Ishikawa (cell line): ENCODE data around the gene NUP93.

Source experiments
- CEBPB ChIP-seq: IDR thresholded peaks from 2 replicates; pipeline ENCODE4 v1.6.1; 2012
- CREB1 ChIP-seq: IDR thresholded peaks from 2 replicates; pipeline ENCODE4 v1.6.1; 2012; ENCODE audit warnings: low read depth
- EGR1 ChIP-seq: IDR thresholded peaks from 2 replicates; pipeline ENCODE4 v1.6.1; 2012
- EP300 ChIP-seq: IDR thresholded peaks from 2 replicates; pipeline ENCODE4 v1.6.1; 2012; ENCODE audit warnings: borderline replicate concordance
- FOXM1 ChIP-seq: IDR thresholded peaks from 2 replicates; pipeline ENCODE4 v1.6.1; 2012; ENCODE audit warnings: low read depth, borderline replicate concordance
- NFIC ChIP-seq: IDR thresholded peaks from 2 replicates; pipeline ENCODE4 v1.6.1; 2012
- RAD21 ChIP-seq: IDR thresholded peaks from 2 replicates; pipeline ENCODE4 v1.6.1; 2012; ENCODE audit warnings: low read depth
- TAF1 ChIP-seq: IDR thresholded peaks from 2 replicates; pipeline ENCODE4 v1.6.1; 2012; ENCODE audit warnings: low read depth, mild to moderate bottlenecking
- TCF12 ChIP-seq: IDR thresholded peaks from 2 replicates; pipeline ENCODE4 v1.6.1; 2012; ENCODE audit warnings: low read depth
- TEAD4 ChIP-seq: IDR thresholded peaks from 2 replicates; pipeline ENCODE4 v1.6.1; 2012
- USF1 ChIP-seq: IDR thresholded peaks from 2 replicates; pipeline ENCODE4 v1.6.1; 2012
- YY1 ChIP-seq: IDR thresholded peaks from 2 replicates; pipeline ENCODE4 v1.6.1; 2012; ENCODE audit warnings: low read depth
- ZBTB7A ChIP-seq: IDR thresholded peaks from 2 replicates; pipeline ENCODE4 v1.6.1; 2012; ENCODE audit warnings: low read depth
- TF ChIP-seq, protein P1 (sequence below): IDR thresholded peaks from 2 replicates; pipeline ENCODE4 v1.6.1; 2012; ENCODE audit warnings: low read depth, mild to moderate bottlenecking
- TF ChIP-seq, protein P2 (sequence below): IDR thresholded peaks from 2 replicates; pipeline ENCODE4 v1.6.1; 2012

The NUP93 gene

DNA sequence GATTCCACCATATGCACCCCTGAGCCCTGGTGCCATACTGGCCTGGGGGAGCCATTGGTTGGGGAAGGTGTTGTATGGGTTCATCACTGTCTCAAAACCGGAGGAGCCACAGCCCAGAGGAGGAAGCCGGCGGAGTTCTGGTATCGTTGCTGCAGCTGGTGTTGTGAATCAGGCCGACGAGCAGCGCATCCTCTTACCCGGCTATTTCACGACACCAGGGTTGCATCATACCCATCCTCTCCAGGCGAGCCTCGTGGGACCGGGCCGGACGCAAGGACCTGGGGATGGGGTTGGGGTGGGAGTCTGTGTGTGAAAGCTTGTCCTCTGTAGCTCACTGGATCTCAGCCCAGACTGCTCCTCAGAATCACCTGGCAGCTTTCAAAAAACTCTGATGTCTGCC lies 128.4 kb downstream of the NUP93 start:
- TF ChIP-seq, protein P1, sequence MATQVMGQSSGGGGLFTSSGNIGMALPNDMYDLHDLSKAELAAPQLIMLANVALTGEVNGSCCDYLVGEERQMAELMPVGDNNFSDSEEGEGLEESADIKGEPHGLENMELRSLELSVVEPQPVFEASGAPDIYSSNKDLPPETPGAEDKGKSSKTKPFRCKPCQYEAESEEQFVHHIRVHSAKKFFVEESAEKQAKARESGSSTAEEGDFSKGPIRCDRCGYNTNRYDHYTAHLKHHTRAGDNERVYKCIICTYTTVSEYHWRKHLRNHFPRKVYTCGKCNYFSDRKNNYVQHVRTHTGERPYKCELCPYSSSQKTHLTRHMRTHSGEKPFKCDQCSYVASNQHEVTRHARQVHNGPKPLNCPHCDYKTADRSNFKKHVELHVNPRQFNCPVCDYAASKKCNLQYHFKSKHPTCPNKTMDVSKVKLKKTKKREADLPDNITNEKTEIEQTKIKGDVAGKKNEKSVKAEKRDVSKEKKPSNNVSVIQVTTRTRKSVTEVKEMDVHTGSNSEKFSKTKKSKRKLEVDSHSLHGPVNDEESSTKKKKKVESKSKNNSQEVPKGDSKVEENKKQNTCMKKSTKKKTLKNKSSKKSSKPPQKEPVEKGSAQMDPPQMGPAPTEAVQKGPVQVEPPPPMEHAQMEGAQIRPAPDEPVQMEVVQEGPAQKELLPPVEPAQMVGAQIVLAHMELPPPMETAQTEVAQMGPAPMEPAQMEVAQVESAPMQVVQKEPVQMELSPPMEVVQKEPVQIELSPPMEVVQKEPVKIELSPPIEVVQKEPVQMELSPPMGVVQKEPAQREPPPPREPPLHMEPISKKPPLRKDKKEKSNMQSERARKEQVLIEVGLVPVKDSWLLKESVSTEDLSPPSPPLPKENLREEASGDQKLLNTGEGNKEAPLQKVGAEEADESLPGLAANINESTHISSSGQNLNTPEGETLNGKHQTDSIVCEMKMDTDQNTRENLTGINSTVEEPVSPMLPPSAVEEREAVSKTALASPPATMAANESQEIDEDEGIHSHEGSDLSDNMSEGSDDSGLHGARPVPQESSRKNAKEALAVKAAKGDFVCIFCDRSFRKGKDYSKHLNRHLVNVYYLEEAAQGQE, result no peak
- TF ChIP-seq TAF1 (no peak), EGR1 (no peak), ZBTB7A (no peak), NFIC (no peak), CREB1 (no peak), USF1 (no peak)

DNA sequence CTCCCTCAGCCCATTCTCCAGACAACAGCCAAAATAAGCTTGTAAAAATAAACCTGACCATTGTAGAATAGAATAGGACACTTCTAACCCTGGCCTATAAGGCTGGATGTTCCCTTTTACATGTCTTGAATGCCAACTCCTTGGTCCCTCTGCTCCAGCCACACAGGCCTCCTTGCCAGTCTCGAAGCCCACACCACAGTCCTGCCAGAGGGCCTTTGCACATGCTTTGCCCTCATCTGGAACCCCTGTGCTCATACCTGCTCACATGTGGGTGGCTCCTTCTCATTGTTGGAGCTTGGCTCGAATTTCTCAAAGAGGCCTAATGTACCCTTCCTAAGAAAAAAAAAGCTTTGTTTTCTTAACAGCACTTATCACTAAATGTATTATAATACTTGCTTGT lies 129.7 kb downstream of the NUP93 start:
- TF ChIP-seq FOXM1, result no peak
- TF ChIP-seq, protein P2, sequence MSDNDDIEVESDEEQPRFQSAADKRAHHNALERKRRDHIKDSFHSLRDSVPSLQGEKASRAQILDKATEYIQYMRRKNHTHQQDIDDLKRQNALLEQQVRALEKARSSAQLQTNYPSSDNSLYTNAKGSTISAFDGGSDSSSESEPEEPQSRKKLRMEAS, result no peak
- TF ChIP-seq TCF12, result no peak
- TF ChIP-seq YY1, result no peak
- TF ChIP-seq USF1, result no peak
- no peak for TF ChIP-seq EP300
- no peak for TF ChIP-seq EGR1
- TF ChIP-seq RAD21, result no peak
- TF ChIP-seq ZBTB7A, result no peak
- no peak for TF ChIP-seq TEAD4
- TF ChIP-seq NFIC, result no peak
- TF ChIP-seq TAF1, result no peak
- TF ChIP-seq, protein P1, result no peak
- TF ChIP-seq CREB1, result no peak
- no peak for TF ChIP-seq CEBPB

DNA sequence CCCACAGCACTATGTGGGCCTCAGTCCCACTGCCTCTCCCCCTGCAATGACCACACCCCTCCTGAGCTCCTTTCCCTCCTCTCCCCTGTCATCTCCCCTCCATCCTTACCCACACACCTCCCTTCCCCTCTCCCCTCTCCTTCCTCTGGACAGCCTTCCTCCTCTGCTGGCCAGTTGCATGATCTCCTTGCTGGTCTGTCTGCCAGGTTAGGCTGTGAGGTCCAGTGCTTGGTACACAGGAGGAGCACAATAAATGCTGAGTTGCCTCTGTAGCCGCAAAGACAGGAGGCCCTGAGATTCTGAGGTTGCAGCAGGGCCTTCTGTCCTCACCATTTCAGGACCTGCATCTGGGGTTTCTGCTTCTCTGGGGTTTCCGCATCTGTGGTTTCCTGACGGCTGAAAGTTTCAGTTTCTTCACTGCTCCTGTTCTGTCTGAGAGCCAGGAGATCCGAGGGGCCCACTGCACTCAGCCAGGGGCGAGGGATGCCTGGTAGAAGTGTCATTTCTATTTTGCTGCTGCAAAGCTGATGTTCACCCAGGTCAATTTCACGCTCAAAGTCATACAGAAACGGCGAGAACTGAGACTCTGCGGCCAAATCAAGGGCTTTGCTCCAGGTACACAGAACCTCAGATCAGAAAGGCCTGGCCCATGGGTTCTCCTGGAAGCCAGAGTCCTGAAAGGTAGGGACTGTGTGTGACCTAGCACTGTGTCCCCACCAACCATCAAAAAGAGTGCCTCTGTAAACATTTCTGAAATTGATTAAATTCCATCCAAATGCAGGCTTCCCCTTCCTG lies 130.5 kb downstream of the NUP93 start:
- no peak for TF ChIP-seq RAD21
- TF ChIP-seq YY1, result no peak
- no peak for TF ChIP-seq USF1
- no peak for TF ChIP-seq NFIC
- TF ChIP-seq ZBTB7A, result no peak
- TF ChIP-seq CREB1, result no peak
- TF ChIP-seq EGR1, result no peak
- TF ChIP-seq FOXM1, result no peak
- TF ChIP-seq, protein P1, result no peak

DNA sequence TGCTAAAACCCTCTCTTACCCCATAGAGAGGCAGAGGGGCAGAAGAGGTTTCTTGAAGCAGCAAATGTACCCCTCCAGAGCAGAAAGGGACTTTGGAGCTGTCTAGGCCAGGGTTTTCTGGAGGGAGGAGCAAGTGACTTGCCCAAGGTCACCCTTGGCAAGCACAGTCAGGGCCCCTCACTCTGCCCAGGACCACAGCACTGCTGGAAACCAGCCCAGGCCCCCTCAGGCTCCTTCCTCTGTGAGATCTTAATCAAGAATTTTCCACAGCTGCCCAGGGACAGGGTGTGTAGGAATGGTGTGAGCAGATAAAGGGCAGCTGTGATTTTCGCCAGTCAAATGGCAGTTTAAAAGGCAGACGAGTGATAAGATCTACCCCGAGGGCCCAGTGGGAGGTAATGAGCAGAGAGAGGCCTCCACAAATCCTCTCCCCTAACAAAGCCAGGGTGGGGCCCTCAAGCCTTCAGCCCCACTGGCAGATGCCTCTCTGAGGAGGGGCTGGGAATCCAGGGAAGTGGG lies 131.2 kb downstream of the NUP93 start:
- TF ChIP-seq CEBPB, result no peak
- TF ChIP-seq USF1, result no peak
- no peak for TF ChIP-seq ZBTB7A
- TF ChIP-seq FOXM1, result no peak
- TF ChIP-seq, protein P1, result no peak
- no peak for TF ChIP-seq CREB1
- TF ChIP-seq EP300, result no peak
- TF ChIP-seq, protein P2, result no peak
- no peak for TF ChIP-seq RAD21
- no peak for TF ChIP-seq TCF12
- no peak for TF ChIP-seq TEAD4
- TF ChIP-seq YY1, result no peak
- no peak for TF ChIP-seq NFIC
- no peak for TF ChIP-seq EGR1
- TF ChIP-seq TAF1, result no peak
